Testis (tissue), 2 donors: ENCODE data around the gene KIF6.

Source experiments
- POLR2A ChIP-seq: fragments of 450-650 bp; IDR thresholded peaks from one replicate; pipeline ENCODE4 v1.6.1; 2017; ENCODE audit warnings: antibody characterized with exemption, mild to moderate bottlenecking, moderate library complexity
- TF ChIP-seq, protein P1 (sequence below), 3 experiments: fragments of 450-650 bp in 2 of 3; fragments of 200-600 bp in 1 of 3; sonication (generic) in 1 of 3; IDR thresholded peaks; one replicate each; pipeline ENCODE4 v1.5.1; 2016 to 2019; ENCODE audit warnings: antibody characterized with exemption in 3 of 3, mild to moderate bottlenecking in 2 of 3, moderate library complexity in 1 of 3

- TF ChIP-seq POLR2A, result no peak
- TF ChIP-seq, protein P1, sequence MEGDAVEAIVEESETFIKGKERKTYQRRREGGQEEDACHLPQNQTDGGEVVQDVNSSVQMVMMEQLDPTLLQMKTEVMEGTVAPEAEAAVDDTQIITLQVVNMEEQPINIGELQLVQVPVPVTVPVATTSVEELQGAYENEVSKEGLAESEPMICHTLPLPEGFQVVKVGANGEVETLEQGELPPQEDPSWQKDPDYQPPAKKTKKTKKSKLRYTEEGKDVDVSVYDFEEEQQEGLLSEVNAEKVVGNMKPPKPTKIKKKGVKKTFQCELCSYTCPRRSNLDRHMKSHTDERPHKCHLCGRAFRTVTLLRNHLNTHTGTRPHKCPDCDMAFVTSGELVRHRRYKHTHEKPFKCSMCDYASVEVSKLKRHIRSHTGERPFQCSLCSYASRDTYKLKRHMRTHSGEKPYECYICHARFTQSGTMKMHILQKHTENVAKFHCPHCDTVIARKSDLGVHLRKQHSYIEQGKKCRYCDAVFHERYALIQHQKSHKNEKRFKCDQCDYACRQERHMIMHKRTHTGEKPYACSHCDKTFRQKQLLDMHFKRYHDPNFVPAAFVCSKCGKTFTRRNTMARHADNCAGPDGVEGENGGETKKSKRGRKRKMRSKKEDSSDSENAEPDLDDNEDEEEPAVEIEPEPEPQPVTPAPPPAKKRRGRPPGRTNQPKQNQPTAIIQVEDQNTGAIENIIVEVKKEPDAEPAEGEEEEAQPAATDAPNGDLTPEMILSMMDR (IDR thresholded peaks at IDR 0.05), result no peak
Measured at GRCh38 chr6:39565956-39566355, 159.3 kb downstream of the KIF6 start.
